GM19043 (cell line): ENCODE data around the gene OSGEP.
A peak's percentile ranks its signal among the peaks of the same experiment; 100 is the strongest.
"Not testable (repeated sequence)": the region's sequence is repeated elsewhere in the genome, so short reads cannot be mapped to it uniquely, and the experiment has no call there.

Source experiments
- ATAC-seq: cut with Tn5 transposase; IDR thresholded peaks from one replicate; pipeline ENCODE4 v1.9.1; 2021; ENCODE audit warnings: low read depth; ENCODE audit not compliant: unreplicated experiment

OSGEP gene

GRCh38 chr14:20470603-20470901 is 15.9 kb upstream of the OSGEP start:
- no peak for ATAC-seq

- ATAC-seq: peak; percentile 30
Measured at GRCh38 chr14:20469890-20470602, 15.4 kb upstream of the OSGEP start.

- peak; percentile 91 for ATAC-seq
Measured at GRCh38 chr14:20469242-20469889, 14.8 kb upstream of the OSGEP start, which contains the start of gene PNP. PNP (plus strand) TSS chr14:20469406; CDS start chr14:20469525, 119 bp downstream.

GRCh38 chr14:20468764-20469241 is 14.2 kb upstream of the OSGEP start:
- no peak for ATAC-seq

- ATAC-seq: peak; percentile 94
Measured at GRCh38 chr14:20461225-20462141, 6.9 kb upstream of the OSGEP start, which contains the start of gene PIP4P1. PIP4P1 (minus strand) TSS chr14:20461434; CDS start chr14:20461325, 109 bp downstream.

GRCh38 chr14:20460458-20461224 is 6.0 kb upstream of the OSGEP start:
- ATAC-seq: no peak

- no peak for ATAC-seq
Measured at GRCh38 chr14:20458031-20458789, 3.6 kb upstream of the OSGEP start.

GRCh38 chr14:20456971-20457370 is 2.4 kb upstream of the OSGEP start:
- no peak for ATAC-seq

- peak; percentile 29 for ATAC-seq
Measured at GRCh38 chr14:20455355-20456300, 1.0 kb upstream of the OSGEP start.

GRCh38 chr14:20452831-20453230 is 1.8 kb downstream of the OSGEP start:
- ATAC-seq: not testable (repeated sequence)

GRCh38 chr14:20446889-20447288 is 7.7 kb downstream of the OSGEP start:
- no peak for ATAC-seq

- ATAC-seq: not testable (repeated sequence)
Measured at GRCh38 chr14:20443650-20444049, 11.0 kb downstream of the OSGEP start.

GRCh38 chr14:20441461-20441860 is 13.2 kb downstream of the OSGEP start:
- no peak for ATAC-seq

- ATAC-seq: no peak
Measured at GRCh38 chr14:20440882-20441281, 13.7 kb downstream of the OSGEP start.

- ATAC-seq: no peak
Measured at GRCh38 chr14:20440465-20440864, 14.1 kb downstream of the OSGEP start.

GRCh38 chr14:20438664-20439063 is 15.9 kb downstream of the OSGEP start:
- ATAC-seq: no peak

GRCh38 chr14:20436363-20436755 is 18.3 kb downstream of the OSGEP start:
- no peak for ATAC-seq

GRCh38 chr14:20435582-20436362 is 18.8 kb downstream of the OSGEP start, which contains the start of gene KLHL33:
KLHL33 (minus strand) TSS chr14:20436166; CDS start chr14:20435811, 355 bp downstream.
- ATAC-seq: no peak
